Spinal cord (tissue), 10 donors: ENCODE results near the gene ITPRID1. TPM values are rescaled to one million over a fixed set of nuclear protein-coding genes. Genes with fewer than 3 reads are reported as not detected.
A peak's percentile ranks its signal among the peaks of the same experiment; 100 is the strongest.

Experiments
- DNase-seq, 6 donors: peaks; one replicate each; pipeline versions ENCODE4 v3.0.0 to v3.0.0-alpha.2; 2013 to 2015; ENCODE audit warnings: low spot score in 6 of 6, low read depth in 4 of 6
- H3K27ac ChIP-seq: one replicate; pipeline ENCODE4 v1.5.1; 2013; ENCODE audit warnings: low read depth, low read length, control low read depth
- H3K27me3 ChIP-seq: one replicate; pipeline ENCODE4 v1.6.1; 2013; ENCODE audit warnings: low read length; ENCODE audit not compliant: control insufficient read depth, insufficient read depth
- H3K36me3 ChIP-seq: one replicate; pipeline ENCODE4 v1.6.1; 2013; ENCODE audit warnings: low read length; ENCODE audit not compliant: control insufficient read depth, insufficient read depth
- H3K4me1 ChIP-seq: one replicate; pipeline ENCODE4 v1.6.1; 2013; ENCODE audit warnings: low read length; ENCODE audit not compliant: control insufficient read depth, insufficient read depth
- H3K4me3 ChIP-seq: one replicate; pipeline ENCODE4 v1.5.1; 2013; ENCODE audit warnings: low read depth, low read length, control low read depth
- H3K9me3 ChIP-seq: one replicate; pipeline ENCODE4 v1.6.1; 2013; ENCODE audit warnings: low read length; ENCODE audit not compliant: control insufficient read depth, insufficient read depth
- WGBS: methylation state at CpG from one replicate; pipeline ENCODE4 v1.1.5; 2013; ENCODE audit warnings: missing lambda C conversion rate; ENCODE audit not compliant: insufficient coverage; 5-methylcytosine and 5-hydroxymethylcytosine counted together
- polyA plus RNA-seq, 2 donors: library from polyadenylated mRNA; unstranded; fragments of 120-200 nt; gene quantifications; one replicate each; pipeline ENCODE4 v1.2.1, GENCODE V29; 2013; ENCODE audit not compliant: insufficient read length in 2 of 2
- total RNA-seq, 2 donors: library from RNA; depleted of rRNA in 1 of 2; stranded (reverse); fragments of 120-200 nt in 1 of 2; fragments of >200 nt in 1 of 2; gene quantifications; one replicate each; pipeline versions ENCODE4 v1.2.3 to v1.2.4, GENCODE V29; 2013 to 2014
- donor health status: healthy.

The ITPRID1 gene
- total and polyA plus RNA-seq, 4 donors: 0.09 to 0.11 TPM; not detected in 2

- no peak overlapping the region for H3K27ac ChIP-seq
- H3K9me3 ChIP-seq: no peaks in the 10 kb centered on the region
- no peaks in the 10 kb centered on the region for H3K36me3 ChIP-seq
- DNase-seq: no peak
- H3K4me3 ChIP-seq: no peak overlapping the region
- peaks cover 5% of the 10 kb centered on the region for H3K4me1 ChIP-seq
- H3K27me3 ChIP-seq: peaks cover 2% of the 10 kb centered on the region
- 33% methylated on average over 1 of the region's 5 CpGs for WGBS
These were observed 169.7 kb downstream of the ITPRID1 start for GRCh38 chr7:31683445-31684225.

GRCh38 chr7:31687024-31687748 is 173.3 kb downstream of the ITPRID1 start, which contains the start of gene PPP1R17:
TSS of gene PPP1R17 (plus strand) at chr7:31687215. CDS start at chr7:31692442, 5,227 bp downstream.
- 24% methylated on average over 7 of the region's 14 CpGs for WGBS
- no peak within 1 kb of the TSS for H3K27ac ChIP-seq
- peak in 4 of 6 donors; percentile 31 to 86 (median 66) for DNase-seq
- H3K36me3 ChIP-seq: no peaks in the 10 kb centered on the region
- no peak within 1 kb of the TSS for H3K4me3 ChIP-seq
- H3K9me3 ChIP-seq: no peaks in the 10 kb centered on the region
- peaks cover 5% of the 10 kb centered on the region for H3K4me1 ChIP-seq
- H3K27me3 ChIP-seq: peaks cover 2% of the 10 kb centered on the region

- Histone ChIP-seq H3K4me1 (peaks cover 5% of the 10 kb centered on the region), H3K4me3 (no peak overlapping the region), H3K27me3 (peaks cover 2% of the 10 kb centered on the region), H3K9me3 (no peaks in the 10 kb centered on the region), H3K36me3 (no peaks in the 10 kb centered on the region), H3K27ac (no peak overlapping the region)
- 90% methylated on average over 3 of the region's 3 CpGs for whole genome bisulfite sequencing
- DNase-seq: no peak
These were observed 174.5 kb downstream of the ITPRID1 start for GRCh38 chr7:31688372-31688771.

GRCh38 chr7:31688996-31689395 is 175.1 kb downstream of the ITPRID1 start:
- Histone ChIP-seq H3K36me3 (no peaks in the 10 kb centered on the region), H3K4me3 (no peak overlapping the region), H3K9me3 (no peaks in the 10 kb centered on the region), H3K27ac (no peak overlapping the region), H3K4me1 (peaks cover 5% of the 10 kb centered on the region), H3K27me3 (peaks cover 2% of the 10 kb centered on the region)
- no CpG with 5 or more reads among the region's 2 CpGs for WGBS
- no peak for DNase-seq

- Histone ChIP-seq H3K4me3 (no peak overlapping the region), H3K36me3 (no peaks in the 10 kb centered on the region), H3K9me3 (no peaks in the 10 kb centered on the region), H3K27ac (no peak overlapping the region), H3K4me1 (peaks cover 5% of the 10 kb centered on the region), H3K27me3 (peaks cover 6% of the 10 kb centered on the region)
- 40% methylated on average over 1 of the region's 2 CpGs for WGBS
- DNase-seq: no peak
These were observed 177.0 kb downstream of the ITPRID1 start for GRCh38 chr7:31690935-31691334.

- DNase-seq: peak in 1 of 6 donors; percentile 62
- Histone ChIP-seq H3K4me1 (no peaks in the 10 kb centered on the region), H3K4me3 (no peak overlapping the region), H3K36me3 (no peaks in the 10 kb centered on the region), H3K27ac (no peak overlapping the region), H3K27me3 (peaks cover 6% of the 10 kb centered on the region), H3K9me3 (no peaks in the 10 kb centered on the region)
- 47% methylated on average over 4 of the region's 5 CpGs for WGBS
These were observed 178.6 kb downstream of the ITPRID1 start for GRCh38 chr7:31692451-31692850.

- no peaks in the 10 kb centered on the region for H3K4me1 ChIP-seq
- DNase-seq: peak in 1 of 6 donors; percentile 26
- no peaks in the 10 kb centered on the region for H3K9me3 ChIP-seq
- no peaks in the 10 kb centered on the region for H3K36me3 ChIP-seq
- H3K4me3 ChIP-seq: no peak overlapping the region
- peaks cover 6% of the 10 kb centered on the region for H3K27me3 ChIP-seq
- no peak overlapping the region for H3K27ac ChIP-seq
- WGBS: 91% methylated on average over 1 of the region's 2 CpGs
These were observed 179.0 kb downstream of the ITPRID1 start for GRCh38 chr7:31692871-31693270.

- no peak for DNase-seq
- no peak overlapping the region for H3K27ac ChIP-seq
- 70% methylated on average over 5 of the region's 6 CpGs for WGBS
- no peaks in the 10 kb centered on the region for H3K4me1 ChIP-seq
- H3K4me3 ChIP-seq: no peak overlapping the region
- H3K9me3 ChIP-seq: no peaks in the 10 kb centered on the region
- H3K36me3 ChIP-seq: no peaks in the 10 kb centered on the region
- H3K27me3 ChIP-seq: peaks cover 4% of the 10 kb centered on the region
These were observed 182.1 kb downstream of the ITPRID1 start for GRCh38 chr7:31695859-31696614.

- H3K4me3 ChIP-seq: no peak overlapping the region
- H3K27me3 ChIP-seq: peaks cover 4% of the 10 kb centered on the region
- DNase-seq: no peak
- no peaks in the 10 kb centered on the region for H3K9me3 ChIP-seq
- WGBS: no CpG with 5 or more reads among the region's 2 CpGs
- no peak overlapping the region for H3K27ac ChIP-seq
- no peaks in the 10 kb centered on the region for H3K36me3 ChIP-seq
- H3K4me1 ChIP-seq: no peaks in the 10 kb centered on the region
These were observed 185.2 kb downstream of the ITPRID1 start for GRCh38 chr7:31699050-31699449.
